Measurements from ENCODE around the gene FOXN3.
"Not testable (repeated sequence)": the region's sequence is repeated elsewhere in the genome, so short reads cannot be mapped to it uniquely, and the experiment has no call there.

The FOXN3 gene

GRCh38 chr14:89142366-89142765 is 274.7 kb downstream of the FOXN3 start:
- no peak for DNase-seq (ENCODE audit: low read depth in 3 of 3, low spot score in 1 of 3)

- no peak for DNase-seq (ENCODE audit: low read depth in 3 of 3, low spot score in 1 of 3)
Measured at GRCh38 chr14:89141862-89142261, 275.2 kb downstream of the FOXN3 start.

- no peak for DNase-seq (ENCODE audit: low read depth in 3 of 3, low spot score in 1 of 3)
Measured at GRCh38 chr14:89140326-89140725, 276.7 kb downstream of the FOXN3 start.

- no peak for DNase-seq (ENCODE audit: low read depth in 3 of 3, low spot score in 1 of 3)
Measured at GRCh38 chr14:89139404-89140247, 277.4 kb downstream of the FOXN3 start.

- DNase-seq (ENCODE audit: low read depth in 3 of 3, low spot score in 1 of 3) = no peak
Measured at GRCh38 chr14:89138846-89139245, 278.2 kb downstream of the FOXN3 start.

GRCh38 chr14:89137526-89138163 is 279.4 kb downstream of the FOXN3 start:
- DNase-seq (ENCODE audit: low read depth in 3 of 3, low spot score in 1 of 3) = no peak

GRCh38 chr14:89136587-89136986 is 280.4 kb downstream of the FOXN3 start:
- no peak for DNase-seq (ENCODE audit: low read depth in 3 of 3, low spot score in 1 of 3)

GRCh38 chr14:89134640-89135039 is 282.4 kb downstream of the FOXN3 start:
- DNase-seq (ENCODE audit: low read depth in 3 of 3, low spot score in 1 of 3) = no peak

GRCh38 chr14:89131004-89131750 is 285.9 kb downstream of the FOXN3 start:
- DNase-seq (ENCODE audit: low read depth in 3 of 3, low spot score in 1 of 3) = no peak

GRCh38 chr14:89129570-89129969 is 287.5 kb downstream of the FOXN3 start:
- DNase-seq (ENCODE audit: low read depth in 3 of 3, low spot score in 1 of 3) = no peak

GRCh38 chr14:89128311-89129026 is 288.6 kb downstream of the FOXN3 start:
- no peak for DNase-seq (ENCODE audit: low read depth in 3 of 3, low spot score in 1 of 3)

GRCh38 chr14:89126461-89126860 is 290.6 kb downstream of the FOXN3 start:
- no peak for DNase-seq (ENCODE audit: low read depth in 3 of 3, low spot score in 1 of 3)

GRCh38 chr14:89125216-89125615 is 291.8 kb downstream of the FOXN3 start:
- no peak for DNase-seq (ENCODE audit: low read depth in 3 of 3, low spot score in 1 of 3)

- no peak for DNase-seq (ENCODE audit: low read depth in 3 of 3, low spot score in 1 of 3)
Measured at GRCh38 chr14:89123851-89124250, 293.2 kb downstream of the FOXN3 start.

- no peak for DNase-seq (ENCODE audit: low read depth in 3 of 3, low spot score in 1 of 3)
Measured at GRCh38 chr14:89123215-89123614, 293.8 kb downstream of the FOXN3 start.

- DNase-seq (ENCODE audit: low read depth in 3 of 3, low spot score in 1 of 3) = no peak
Measured at GRCh38 chr14:89121968-89122620, 294.9 kb downstream of the FOXN3 start.

GRCh38 chr14:89117012-89117411 is 300.0 kb downstream of the FOXN3 start:
- no peak for DNase-seq (ENCODE audit: low read depth in 3 of 3, low spot score in 1 of 3)

GRCh38 chr14:89114109-89114508 is 302.9 kb downstream of the FOXN3 start:
- no peak for DNase-seq (ENCODE audit: low read depth in 3 of 3, low spot score in 1 of 3)

GRCh38 chr14:89112720-89113119 is 304.3 kb downstream of the FOXN3 start:
- no peak for DNase-seq (ENCODE audit: low read depth in 3 of 3, low spot score in 1 of 3)

- not testable (repeated sequence) for DNase-seq (ENCODE audit: low read depth in 3 of 3, low spot score in 1 of 3)
Measured at GRCh38 chr14:89111766-89112543, 305.1 kb downstream of the FOXN3 start.

All from stimulated activated CD4-positive, alpha-beta T cell treated with anti-CD3 and anti-CD28 coated beads, TNF-alpha, amount 100 ng/mL, for 1 hour (primary cell).